Loucy (cell line): ENCODE results near the gene XIRP2.
A peak's percentile ranks its signal among the peaks of the same experiment; 100 is the strongest.

Experiments
- H2AFZ ChIP-seq: fragments of 200-600 bp; sonication (generic); 2 replicates; pipeline ENCODE4 v1.6.0; 2016; ENCODE audit warnings: antibody characterized with exemption, mild to moderate bottlenecking, low read length, moderate library complexity
- H3F3A ChIP-seq: fragments of 200-600 bp; 2 replicates; pipeline ENCODE4 v1.6.0; 2016; ENCODE audit warnings: antibody characterized with exemption, low read depth, mild to moderate bottlenecking
- H3K27me3 ChIP-seq: fragments of 200-600 bp; sonication (generic); 2 replicates; pipeline ENCODE4 v1.6.1; 2014; ENCODE audit warnings: low read length, mild to moderate bottlenecking; ENCODE audit not compliant: insufficient read depth, poor library complexity, severe bottlenecking
- H3K36me3 ChIP-seq: fragments of 200-600 bp; sonication (generic); 2 replicates; pipeline ENCODE4 v1.6.1; 2016; ENCODE audit warnings: low read length; ENCODE audit not compliant: insufficient read depth
- H3K4me1 ChIP-seq: fragments of 200-600 bp; sonication (generic); 2 replicates; pipeline ENCODE4 v1.5.1; 2014; ENCODE audit warnings: low read length, mild to moderate bottlenecking; ENCODE audit not compliant: insufficient read depth, poor library complexity, severe bottlenecking
- H3K4me2 ChIP-seq: fragments of 200-600 bp; sonication (generic); 2 replicates; pipeline ENCODE4 v1.6.0; 2014; ENCODE audit warnings: antibody characterized with exemption, low read length, low read depth, mild to moderate bottlenecking; ENCODE audit not compliant: poor library complexity, severe bottlenecking
- H3K4me3 ChIP-seq: fragments of 200-600 bp; sonication (generic); 2 replicates; pipeline ENCODE4 v1.5.1; 2014; ENCODE audit warnings: low read length, mild to moderate bottlenecking, mixed read lengths; ENCODE audit not compliant: poor library complexity, severe bottlenecking
- H3K79me2 ChIP-seq: fragments of 200-600 bp; sonication (generic); 2 replicates; pipeline ENCODE4 v1.6.1; 2014; ENCODE audit warnings: low read length; ENCODE audit not compliant: insufficient read depth
- H3K9ac ChIP-seq: fragments of 200-600 bp; sonication (generic); 2 replicates; pipeline ENCODE4 v1.6.0; 2014; ENCODE audit warnings: mild to moderate bottlenecking, low read depth, low read length, moderate library complexity; ENCODE audit not compliant: poor library complexity, severe bottlenecking
- H3K9me2 ChIP-seq: fragments of 200-600 bp; sonication (generic); replicated peaks from 2 replicates; pipeline ENCODE4 v1.6.1; 2016; ENCODE audit warnings: low read depth, low read length, mixed read lengths
- H3K9me3 ChIP-seq: fragments of 200-600 bp; sonication (generic); 2 replicates; pipeline ENCODE4 v1.6.1; 2014; ENCODE audit warnings: mild to moderate bottlenecking, antibody characterized with exemption, low read length, low read depth; ENCODE audit not compliant: insufficient read depth
- H4K20me1 ChIP-seq: fragments of 200-600 bp; sonication (generic); 2 replicates; pipeline ENCODE4 v1.6.0; 2014; ENCODE audit warnings: antibody characterized with exemption, low read length, mild to moderate bottlenecking; ENCODE audit not compliant: insufficient read depth, poor library complexity, severe bottlenecking
- CTCF ChIP-seq: fragments of 200-600 bp; sonication (generic); conservative IDR thresholded peaks from 2 replicates; pipeline ENCODE4 v1.5.1; 2014; ENCODE audit warnings: mild to moderate bottlenecking, antibody characterized with exemption, low read length
- EZH2phosphoT487 ChIP-seq: fragments of 200-600 bp; IDR thresholded peaks from 2 replicates; pipeline ENCODE4 v1.6.1; 2018; ENCODE audit warnings: antibody characterized with exemption, mild to moderate bottlenecking, moderate library complexity, borderline replicate concordance

Gene XIRP2

GRCh38 chr2:167015806-167016205, 127.5 kb downstream of the XIRP2 start:
- H2AFZ ChIP-seq: no peak overlapping the region
- no peak for TF ChIP-seq CTCF
- TF ChIP-seq EZH2phosphoT487: no peak
- no peaks in the 10 kb centered on the region for H3F3A ChIP-seq
- no peaks in the 10 kb centered on the region for H3K9me3 ChIP-seq
- no peak overlapping the region for H3K4me3 ChIP-seq
- H3K4me2 ChIP-seq: no peak overlapping the region
- H3K27me3 ChIP-seq: no peaks in the 10 kb centered on the region
- 0 out of 2 replicates have a peak, but pooled peaks cover 3% of the 10 kb centered on the region for H3K9me2 ChIP-seq
- no peaks in the 10 kb centered on the region for H3K79me2 ChIP-seq
- H3K9ac ChIP-seq: no peak overlapping the region
- no peaks in the 10 kb centered on the region for H4K20me1 ChIP-seq
- H3K36me3 ChIP-seq: no peaks in the 10 kb centered on the region
- peaks cover 4% of the 10 kb centered on the region for H3K4me1 ChIP-seq

- Histone ChIP-seq H2AFZ (no peak overlapping the region), H3K79me2 (no peaks in the 10 kb centered on the region), H3K9me3 (no peaks in the 10 kb centered on the region), H3K9me2 (0 out of 2 replicates have a peak, but pooled peaks cover 3% of the 10 kb centered on the region), H3K4me1 (peaks cover 4% of the 10 kb centered on the region), H4K20me1 (no peaks in the 10 kb centered on the region), H3K4me3 (no peak overlapping the region), H3K9ac (no peak overlapping the region), H3K4me2 (no peak overlapping the region), H3F3A (no peaks in the 10 kb centered on the region), H3K36me3 (no peaks in the 10 kb centered on the region), H3K27me3 (no peaks in the 10 kb centered on the region)
- TF ChIP-seq CTCF (no peak), EZH2phosphoT487 (no peak)
Observed at GRCh38 chr2:167017021-167017420, 128.7 kb downstream of the XIRP2 start.

- H3K9me2 ChIP-seq: 0 out of 2 replicates have a peak, but pooled peaks cover 3% of the 10 kb centered on the region
Observed at GRCh38 chr2:167018590-167018989, 130.3 kb downstream of the XIRP2 start.

More at GRCh38 chr2:167018590-167018989, 130.3 kb downstream of the XIRP2 start:
- H3K4me1 ChIP-seq: peaks cover 4% of the 10 kb centered on the region
- no peaks in the 10 kb centered on the region for H3K9me3 ChIP-seq
- TF ChIP-seq EZH2phosphoT487 (no peak), CTCF (no peak)
- H3K79me2 ChIP-seq: no peaks in the 10 kb centered on the region
- H3K36me3 ChIP-seq: no peaks in the 10 kb centered on the region
- H3K27me3 ChIP-seq: no peaks in the 10 kb centered on the region
- H3F3A ChIP-seq: no peaks in the 10 kb centered on the region
- H3K9ac ChIP-seq: no peak overlapping the region
- no peak overlapping the region for H3K4me3 ChIP-seq
- H4K20me1 ChIP-seq: no peaks in the 10 kb centered on the region
- H2AFZ ChIP-seq: no peak overlapping the region
- peak overlapping the region; percentile 23 for H3K4me2 ChIP-seq
